Keratinocyte (primary cell): ENCODE measurements around the gene ATRNL1.

ENCODE experiments used
- EZH2 ChIP-seq: IDR thresholded peaks from one replicate; pipeline ENCODE4 v1.6.1; 2012; ENCODE audit warnings: inconsistent platforms, mild to moderate bottlenecking, low read length, moderate library complexity
- TF ChIP-seq, protein P1 (sequence below), 3 experiments: IDR thresholded peaks in 1 of 3; conservative IDR thresholded peaks in 1 of 3; optimal IDR thresholded peaks in 1 of 3; 2 replicates in 2 of 3; 3 replicates in 1 of 3; pipeline versions ENCODE3 to v1.5.1; 2011; ENCODE audit warnings: low read length in 3 of 3, mild to moderate bottlenecking in 3 of 3, moderate library complexity in 2 of 3, control low read depth in 1 of 3, inconsistent platforms in 1 of 3; ENCODE audit not compliant: insufficient read depth in 2 of 3; ENCODE audit errors: extremely low read depth in 1 of 3

GRCh38 chr10:115118346-115118745 lies 25.2 kb downstream of the ATRNL1 start:
- TF ChIP-seq EZH2 = no peak
- TF ChIP-seq, protein P1, sequence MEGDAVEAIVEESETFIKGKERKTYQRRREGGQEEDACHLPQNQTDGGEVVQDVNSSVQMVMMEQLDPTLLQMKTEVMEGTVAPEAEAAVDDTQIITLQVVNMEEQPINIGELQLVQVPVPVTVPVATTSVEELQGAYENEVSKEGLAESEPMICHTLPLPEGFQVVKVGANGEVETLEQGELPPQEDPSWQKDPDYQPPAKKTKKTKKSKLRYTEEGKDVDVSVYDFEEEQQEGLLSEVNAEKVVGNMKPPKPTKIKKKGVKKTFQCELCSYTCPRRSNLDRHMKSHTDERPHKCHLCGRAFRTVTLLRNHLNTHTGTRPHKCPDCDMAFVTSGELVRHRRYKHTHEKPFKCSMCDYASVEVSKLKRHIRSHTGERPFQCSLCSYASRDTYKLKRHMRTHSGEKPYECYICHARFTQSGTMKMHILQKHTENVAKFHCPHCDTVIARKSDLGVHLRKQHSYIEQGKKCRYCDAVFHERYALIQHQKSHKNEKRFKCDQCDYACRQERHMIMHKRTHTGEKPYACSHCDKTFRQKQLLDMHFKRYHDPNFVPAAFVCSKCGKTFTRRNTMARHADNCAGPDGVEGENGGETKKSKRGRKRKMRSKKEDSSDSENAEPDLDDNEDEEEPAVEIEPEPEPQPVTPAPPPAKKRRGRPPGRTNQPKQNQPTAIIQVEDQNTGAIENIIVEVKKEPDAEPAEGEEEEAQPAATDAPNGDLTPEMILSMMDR (optimal IDR thresholded peaks at IDR 0.05 in 1 of 3, IDR thresholded peaks at IDR 0.05 in 1 of 3, conservative IDR thresholded peaks at IDR 0.05 in 1 of 3; ENCODE audit: extremely low read depth in 1 of 3, insufficient read depth in 2 of 3, low read length in 3 of 3) = no peak
